Adrenal gland (tissue), 12 donors: ENCODE measurements around the gene MYH13. TPM values are rescaled to one million over a fixed set of nuclear protein-coding genes. Genes with fewer than 3 reads are reported as not detected.

ENCODE experiments used
- DNase-seq, 7 donors: peaks; one replicate each; pipeline ENCODE4 v3.0.0-alpha.2; 2019 to 2020
- H3K27ac ChIP-seq, 5 donors: fragments of 200-600 bp; sonication (generic) in 4 of 5; 1 replicate in 3 of 5; 2 replicates in 2 of 5; pipeline versions ENCODE4 v1.5.1 to v1.8.0; 2016 to 2020; ENCODE audit warnings: mild to moderate bottlenecking in 1 of 5
- H3K27me3 ChIP-seq: fragments of 200-600 bp; 2 replicates; pipeline ENCODE4 v1.8.0; 2021
- H3K36me3 ChIP-seq, 2 donors: fragments of 200-600 bp; replicated peaks in 1 of 2; 1 replicate in 1 of 2; 2 replicates in 1 of 2; pipeline versions ENCODE4 v1.5.1 to v1.8.0; 2018 to 2022
- H3K4me1 ChIP-seq, 2 donors: fragments of 200-600 bp; replicated peaks in 1 of 2; 1 replicate in 1 of 2; 2 replicates in 1 of 2; pipeline versions ENCODE4 v1.5.1 to v1.8.0; 2018 to 2021
- H3K4me3 ChIP-seq, 4 donors: fragments of 200-600 bp; sonication (generic) in 3 of 4; one replicate each; pipeline ENCODE4 v1.5.1; 2016 to 2018
- H3K9me3 ChIP-seq, 3 donors: fragments of 200-600 bp; sonication (generic) in 1 of 3; replicated peaks in 1 of 3; 1 replicate in 2 of 3; 2 replicates in 1 of 3; pipeline versions ENCODE4 v1.5.1 to v1.8.0; 2016 to 2021
- POLR2A ChIP-seq, 2 donors: fragments of 450-650 bp; IDR thresholded peaks; one replicate each; pipeline ENCODE4 v1.6.1; 2017; ENCODE audit warnings: antibody characterized with exemption in 2 of 2, mild to moderate bottlenecking in 2 of 2, moderate library complexity in 1 of 2
- WGBS, 4 donors: extraction: QIAGEN DNeasy Blood & Tissue Kit in 2 of 4; methylation state at CpG; one replicate each; pipeline versions ENCODE4 v1.1.5 to v1.1.7; 2013 to 2017; 5-methylcytosine and 5-hydroxymethylcytosine counted together
- intact Hi-C, 2 donors: fragments of 100-400 bp; cut with DNase I; formaldehyde crosslinking; loops; one replicate each; pipeline versions ENCODE4 v1.14.1 to v1.15.0; 2022 to 2023
- polyA plus RNA-seq, 3 donors: library from polyadenylated mRNA; stranded (reverse); fragments of 200-250 nt in 2 of 3; fragments of 350-450 nt in 1 of 3; fragmentation: Illumina TruSeq in 1 of 3; extraction: RNeasy Lipid Tissue Mini Kit (QIAGEN cat#74804) in 1 of 3; gene quantifications; one replicate each; pipeline ENCODE4 v1.2.3, GENCODE V29; 2013 to 2014
- total RNA-seq, 9 donors: library from RNA; depleted of rRNA in 4 of 9; stranded (reverse); fragments of >200 nt in 4 of 9; fragments of 120-200 nt in 1 of 9; fragmentation: NEBNext Ultra II Directional in 1 of 9; extraction: Animal tissue kit (Norgen Biotek cat#: 25700) in 1 of 9; gene quantifications; one replicate each; pipeline versions ENCODE4 v1.1.0 to v1.2.4, GENCODE V29; 2013 to 2023
- TF ChIP-seq, protein P1 (sequence below), 6 experiments: fragments of 450-650 bp in 4 of 6; fragments of 200-600 bp in 2 of 6; sonication (generic) in 1 of 6; IDR thresholded peaks; 1 replicate in 5 of 6; 2 replicates in 1 of 6; pipeline versions ENCODE4 v1.5.1 to v1.8.0; 2016 to 2021; ENCODE audit warnings: antibody characterized with exemption in 6 of 6, mild to moderate bottlenecking in 2 of 6, moderate library complexity in 1 of 6
- donor health status: healthy with polysubstance abuse.
- donor health status: Bipolar disorder and iron deficiency.
- donor health status: DM: yes; HTN: yes; CAD: no.
- donor health status: DM: no; HTN: no; CAD: no.
- donor health status: DM: no; HTN: no; CAD: no.
- donor health status: DM: yes; HTN: yes; CAD: no.

The MYH13 gene
- total and polyA plus RNA-seq, 12 donors = not detected

GRCh38 chr17:10384175-10384574, 11.4 kb upstream of the MYH13 start:
- intact Hi-C loops = no loop called here
- no peak overlapping the region for H3K4me3 ChIP-seq
- WGBS, 4 donors = 32 to 63% (median 60%) methylated on average over 5 to 8 of the region's 8 CpGs
- TF ChIP-seq POLR2A (IDR thresholded peaks at IDR 0.05) = no peak
- TF ChIP-seq, protein P1, sequence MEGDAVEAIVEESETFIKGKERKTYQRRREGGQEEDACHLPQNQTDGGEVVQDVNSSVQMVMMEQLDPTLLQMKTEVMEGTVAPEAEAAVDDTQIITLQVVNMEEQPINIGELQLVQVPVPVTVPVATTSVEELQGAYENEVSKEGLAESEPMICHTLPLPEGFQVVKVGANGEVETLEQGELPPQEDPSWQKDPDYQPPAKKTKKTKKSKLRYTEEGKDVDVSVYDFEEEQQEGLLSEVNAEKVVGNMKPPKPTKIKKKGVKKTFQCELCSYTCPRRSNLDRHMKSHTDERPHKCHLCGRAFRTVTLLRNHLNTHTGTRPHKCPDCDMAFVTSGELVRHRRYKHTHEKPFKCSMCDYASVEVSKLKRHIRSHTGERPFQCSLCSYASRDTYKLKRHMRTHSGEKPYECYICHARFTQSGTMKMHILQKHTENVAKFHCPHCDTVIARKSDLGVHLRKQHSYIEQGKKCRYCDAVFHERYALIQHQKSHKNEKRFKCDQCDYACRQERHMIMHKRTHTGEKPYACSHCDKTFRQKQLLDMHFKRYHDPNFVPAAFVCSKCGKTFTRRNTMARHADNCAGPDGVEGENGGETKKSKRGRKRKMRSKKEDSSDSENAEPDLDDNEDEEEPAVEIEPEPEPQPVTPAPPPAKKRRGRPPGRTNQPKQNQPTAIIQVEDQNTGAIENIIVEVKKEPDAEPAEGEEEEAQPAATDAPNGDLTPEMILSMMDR (IDR thresholded peaks at IDR 0.05) = no peak
- H3K9me3 ChIP-seq = no peaks in the 10 kb centered on the region
- H3K36me3 ChIP-seq = no peaks in the 10 kb centered on the region
- H3K27ac ChIP-seq = no peak overlapping the region
- H3K4me1 ChIP-seq = no peaks in the 10 kb centered on the region
- DNase-seq = no peak
- H3K27me3 ChIP-seq = no peaks in the 10 kb centered on the region

- no peak overlapping the region for H3K27ac ChIP-seq
- no peak for TF ChIP-seq POLR2A (IDR thresholded peaks at IDR 0.05)
- TF ChIP-seq, protein P1 (IDR thresholded peaks at IDR 0.05) = no peak
- DNase-seq = no peak
Measured at GRCh38 chr17:10380631-10381408, 8.0 kb upstream of the MYH13 start.

GRCh38 chr17:10370016-10370608, 2.7 kb downstream of the MYH13 start:
- Histone ChIP-seq H3K4me3 (no peak overlapping the region), H3K36me3 (no peaks in the 10 kb centered on the region), H3K9me3 (no peaks in the 10 kb centered on the region), H3K4me1 (no peaks in the 10 kb centered on the region), H3K27ac (no peak overlapping the region), H3K27me3 (no peaks in the 10 kb centered on the region)
- intact Hi-C loops = no loop called here
- no peak for DNase-seq
- 70 to 77% (median 76%) methylated on average over 7 of the region's 7 CpGs for WGBS, 4 donors
- TF ChIP-seq POLR2A (IDR thresholded peaks at IDR 0.05) = no peak
- TF ChIP-seq, protein P1 (IDR thresholded peaks at IDR 0.05) = no peak

More at GRCh38 chr17:10380631-10381408, 8.0 kb upstream of the MYH13 start:
- no peak overlapping the region for H3K4me3 ChIP-seq
- no peaks in the 10 kb centered on the region for H3K27me3 ChIP-seq
- 69 to 84% (median 77%) methylated on average over 3 of the region's 3 CpGs for WGBS, 4 donors
- no peaks in the 10 kb centered on the region for H3K36me3 ChIP-seq
- intact Hi-C loops = no loop called here
- H3K4me1 ChIP-seq = no peaks in the 10 kb centered on the region
- H3K9me3 ChIP-seq = no peaks in the 10 kb centered on the region

GRCh38 chr17:10369239-10369638, 3.6 kb downstream of the MYH13 start:
- DNase-seq = no peak
- no peak overlapping the region for H3K27ac ChIP-seq
- 48 to 73% (median 67%) methylated on average over 1 of the region's 1 CpG for WGBS, 4 donors
- H3K9me3 ChIP-seq = no peaks in the 10 kb centered on the region
- no peaks in the 10 kb centered on the region for H3K36me3 ChIP-seq
- H3K4me1 ChIP-seq = no peaks in the 10 kb centered on the region
- intact Hi-C loops = no loop called here
- no peak for TF ChIP-seq POLR2A (IDR thresholded peaks at IDR 0.05)
- TF ChIP-seq, protein P1 (IDR thresholded peaks at IDR 0.05) = no peak
- H3K4me3 ChIP-seq = no peak overlapping the region
- no peaks in the 10 kb centered on the region for H3K27me3 ChIP-seq
